ENCODE results near the gene ISOC1.

ISOC1 gene

DNA sequence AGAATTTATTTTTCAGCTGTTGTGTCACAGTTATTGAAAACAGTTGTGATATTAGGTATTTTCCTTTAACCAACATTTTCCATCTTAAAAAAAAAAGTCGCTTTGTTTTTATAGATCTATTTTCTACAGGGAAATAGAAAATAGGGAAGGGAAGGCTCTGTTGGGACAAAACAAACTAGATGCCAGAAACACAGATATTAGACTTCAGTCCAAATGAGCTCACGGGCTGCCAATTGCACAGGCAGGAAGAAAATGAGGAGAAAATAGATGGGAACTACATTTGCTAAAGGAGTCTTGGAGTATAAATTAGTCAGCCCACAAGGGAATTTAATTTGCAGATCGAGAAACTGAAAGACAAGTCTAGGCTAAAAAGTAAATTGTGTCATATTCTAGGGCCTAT is 21.4 kb upstream of the ISOC1 start:
- Histone ChIP-seq H3K4ac (ENCODE audit: low read length) (no peak overlapping the region), H3K9ac (ENCODE audit: low read depth, low read length, poor library complexity) (no peak overlapping the region), H2AFZ (ENCODE audit: low read length) (no peak overlapping the region), H3K18ac (ENCODE audit: low read length) (no peak overlapping the region), H2BK5ac (ENCODE audit: low read length) (no peak overlapping the region), H2BK15ac (ENCODE audit: low read length) (no peak overlapping the region), H4K8ac (ENCODE audit: low read depth, low read length) (no peak overlapping the region), H3K79me1 (ENCODE audit: low read depth, low read length) (no peaks in the 10 kb centered on the region), H3K4me3 (ENCODE audit: low read length in 2 of 2) (no peak overlapping the region), H3K4me2 (ENCODE audit: insufficient read depth, low read length, poor library complexity, severe bottlenecking) (no peak overlapping the region), H3K14ac (ENCODE audit: low read length) (no peak overlapping the region), H4K91ac (ENCODE audit: low read depth, low read length, poor library complexity) (no peak overlapping the region), H3K9me3 (replicated peaks in 1 of 2; ENCODE audit: control insufficient read depth in 2 of 2, insufficient read depth in 1 of 2, low read depth in 1 of 2, low read length in 2 of 2) (no peaks in the 10 kb centered on the region), H2BK12ac (ENCODE audit: low read length) (no peak overlapping the region), H3K27me3 (ENCODE audit: control insufficient read depth in 3 of 3, insufficient read depth in 3 of 3, low read depth in 1 of 3, low read length in 3 of 3) (peaks cover 0 to 6% (median 0%) of the 10 kb centered on the region in 3 experiments), H2AK5ac (ENCODE audit: low read depth, low read length) (no peak overlapping the region), H2BK120ac (ENCODE audit: low read depth, low read length) (no peak overlapping the region), H3K4me1 (ENCODE audit: control insufficient read depth in 2 of 2, insufficient read depth in 1 of 2, low read depth in 1 of 2, low read length in 2 of 2) (peaks cover 0 to 2% of the 10 kb centered on the region in 2 donors), H3K23ac (ENCODE audit: low read depth, low read length, poor library complexity) (no peak overlapping the region), H3K27ac (replicated peaks; ENCODE audit: low read length) (no peak overlapping the region), H3K36me3 (replicated peaks in 1 of 2; ENCODE audit: control insufficient read depth in 2 of 2, insufficient read depth in 2 of 2, low read length in 2 of 2) (no peaks in the 10 kb centered on the region)
- WGBS, 2 donors (ENCODE audit: extremely low coverage in 2 of 2, insufficient read length in 2 of 2, insufficient replicate concordance in 1 of 2) = no CpG with 5 or more reads among the region's 3 CpGs
- no peak for DNase-seq (ENCODE audit: low spot score)

GRCh38 chr5:129074903-129075302 is 19.6 kb upstream of the ISOC1 start:
- no peaks in the 10 kb centered on the region for H3K9me3 ChIP-seq (replicated peaks in 1 of 2; ENCODE audit: control insufficient read depth in 2 of 2, insufficient read depth in 1 of 2, low read depth in 1 of 2, low read length in 2 of 2)
- H2AK5ac ChIP-seq (ENCODE audit: low read depth, low read length) = no peak overlapping the region
- H3K4ac ChIP-seq (ENCODE audit: low read length) = no peak overlapping the region
- no peak overlapping the region for H2BK5ac ChIP-seq (ENCODE audit: low read length)
- H4K91ac ChIP-seq (ENCODE audit: low read depth, low read length, poor library complexity) = no peak overlapping the region
- WGBS, 2 donors (ENCODE audit: extremely low coverage in 2 of 2, insufficient read length in 2 of 2, insufficient replicate concordance in 1 of 2) = no CpG with 5 or more reads among the region's 4 CpGs
- no peaks in the 10 kb centered on the region for H3K36me3 ChIP-seq (replicated peaks in 1 of 2; ENCODE audit: control insufficient read depth in 2 of 2, insufficient read depth in 2 of 2, low read length in 2 of 2)
- H3K23ac ChIP-seq (ENCODE audit: low read depth, low read length, poor library complexity) = no peak overlapping the region
- H3K4me2 ChIP-seq (ENCODE audit: insufficient read depth, low read length, poor library complexity, severe bottlenecking) = no peak overlapping the region
- H3K9ac ChIP-seq (ENCODE audit: low read depth, low read length, poor library complexity) = no peak overlapping the region
- no peak overlapping the region for H3K18ac ChIP-seq (ENCODE audit: low read length)
- H2BK15ac ChIP-seq (ENCODE audit: low read length) = no peak overlapping the region
- H3K14ac ChIP-seq (ENCODE audit: low read length) = no peak overlapping the region
- no peak overlapping the region for H2BK12ac ChIP-seq (ENCODE audit: low read length)
- H3K4me3 ChIP-seq (ENCODE audit: low read length in 2 of 2) = no peak overlapping the region
- H2BK120ac ChIP-seq (ENCODE audit: low read depth, low read length) = no peak overlapping the region
- H3K27me3 ChIP-seq (ENCODE audit: control insufficient read depth in 3 of 3, insufficient read depth in 3 of 3, low read depth in 1 of 3, low read length in 3 of 3) = no peaks in the 10 kb centered on the region
- no peak overlapping the region for H2AFZ ChIP-seq (ENCODE audit: low read length)
- H4K8ac ChIP-seq (ENCODE audit: low read depth, low read length) = no peak overlapping the region
- H3K79me1 ChIP-seq (ENCODE audit: low read depth, low read length) = no peaks in the 10 kb centered on the region
- DNase-seq (ENCODE audit: low spot score) = no peak
- H3K27ac ChIP-seq (replicated peaks; ENCODE audit: low read length) = no peak overlapping the region
- H3K4me1 ChIP-seq (ENCODE audit: control insufficient read depth in 2 of 2, insufficient read depth in 1 of 2, low read depth in 1 of 2, low read length in 2 of 2) = peaks cover 0 to 2% of the 10 kb centered on the region in 2 donors

- no peak overlapping the region for H2AFZ ChIP-seq (ENCODE audit: low read length)
- H3K36me3 ChIP-seq (replicated peaks in 1 of 2; ENCODE audit: control insufficient read depth in 2 of 2, insufficient read depth in 2 of 2, low read length in 2 of 2) = no peaks in the 10 kb centered on the region
- no peaks in the 10 kb centered on the region for H3K27me3 ChIP-seq (ENCODE audit: control insufficient read depth in 3 of 3, insufficient read depth in 3 of 3, low read depth in 1 of 3, low read length in 3 of 3)
- no peaks in the 10 kb centered on the region for H3K79me1 ChIP-seq (ENCODE audit: low read depth, low read length)
- no peak overlapping the region for H3K9ac ChIP-seq (ENCODE audit: low read depth, low read length, poor library complexity)
- H3K9me3 ChIP-seq (replicated peaks in 1 of 2; ENCODE audit: control insufficient read depth in 2 of 2, insufficient read depth in 1 of 2, low read depth in 1 of 2, low read length in 2 of 2) = no peaks in the 10 kb centered on the region
- no peak for DNase-seq (ENCODE audit: low spot score)
- no peak overlapping the region for H4K8ac ChIP-seq (ENCODE audit: low read depth, low read length)
- no peak overlapping the region for H3K4me2 ChIP-seq (ENCODE audit: insufficient read depth, low read length, poor library complexity, severe bottlenecking)
- no peak overlapping the region for H3K27ac ChIP-seq (replicated peaks; ENCODE audit: low read length)
- H3K18ac ChIP-seq (ENCODE audit: low read length) = no peak overlapping the region
- H2AK5ac ChIP-seq (ENCODE audit: low read depth, low read length) = no peak overlapping the region
- no peak overlapping the region for H3K23ac ChIP-seq (ENCODE audit: low read depth, low read length, poor library complexity)
- no peak overlapping the region for H2BK120ac ChIP-seq (ENCODE audit: low read depth, low read length)
- no peak overlapping the region for H3K14ac ChIP-seq (ENCODE audit: low read length)
- H3K4me1 ChIP-seq (ENCODE audit: control insufficient read depth in 2 of 2, insufficient read depth in 1 of 2, low read depth in 1 of 2, low read length in 2 of 2) = no peaks in the 10 kb centered on the region
- no CpG with 5 or more reads among the region's 3 CpGs for WGBS, 2 donors (ENCODE audit: extremely low coverage in 2 of 2, insufficient read length in 2 of 2, insufficient replicate concordance in 1 of 2)
- no peak overlapping the region for H2BK12ac ChIP-seq (ENCODE audit: low read length)
- H3K4me3 ChIP-seq (ENCODE audit: low read length in 2 of 2) = no peak overlapping the region
- H4K91ac ChIP-seq (ENCODE audit: low read depth, low read length, poor library complexity) = no peak overlapping the region
- no peak overlapping the region for H2BK15ac ChIP-seq (ENCODE audit: low read length)
- H2BK5ac ChIP-seq (ENCODE audit: low read length) = no peak overlapping the region
- no peak overlapping the region for H3K4ac ChIP-seq (ENCODE audit: low read length)
These were observed 17.0 kb upstream of the ISOC1 start for GRCh38 chr5:129077433-129078075.

- no peak overlapping the region for H3K14ac ChIP-seq (ENCODE audit: low read length)
These were observed 16.3 kb upstream of the ISOC1 start for GRCh38 chr5:129078247-129078646.

More at GRCh38 chr5:129078247-129078646, 16.3 kb upstream of the ISOC1 start:
- H2BK120ac ChIP-seq (ENCODE audit: low read depth, low read length) = no peak overlapping the region
- WGBS, 2 donors (ENCODE audit: extremely low coverage in 2 of 2, insufficient read length in 2 of 2, insufficient replicate concordance in 1 of 2) = no CpG with 5 or more reads among the region's 1 CpG
- H2BK5ac ChIP-seq (ENCODE audit: low read length) = no peak overlapping the region
- no peaks in the 10 kb centered on the region for H3K36me3 ChIP-seq (replicated peaks in 1 of 2; ENCODE audit: control insufficient read depth in 2 of 2, insufficient read depth in 2 of 2, low read length in 2 of 2)
- no peak overlapping the region for H4K8ac ChIP-seq (ENCODE audit: low read depth, low read length)
- H2AFZ ChIP-seq (ENCODE audit: low read length) = no peak overlapping the region
- H3K4ac ChIP-seq (ENCODE audit: low read length) = no peak overlapping the region
- H3K23ac ChIP-seq (ENCODE audit: low read depth, low read length, poor library complexity) = no peak overlapping the region
- no peak overlapping the region for H3K4me2 ChIP-seq (ENCODE audit: insufficient read depth, low read length, poor library complexity, severe bottlenecking)
- H3K79me1 ChIP-seq (ENCODE audit: low read depth, low read length) = no peaks in the 10 kb centered on the region
- no peaks in the 10 kb centered on the region for H3K9me3 ChIP-seq (replicated peaks in 1 of 2; ENCODE audit: control insufficient read depth in 2 of 2, insufficient read depth in 1 of 2, low read depth in 1 of 2, low read length in 2 of 2)
- no peak overlapping the region for H4K91ac ChIP-seq (ENCODE audit: low read depth, low read length, poor library complexity)
- H3K18ac ChIP-seq (ENCODE audit: low read length) = no peak overlapping the region
- H3K9ac ChIP-seq (ENCODE audit: low read depth, low read length, poor library complexity) = no peak overlapping the region
- DNase-seq (ENCODE audit: low spot score) = no peak
- H3K27me3 ChIP-seq (ENCODE audit: control insufficient read depth in 3 of 3, insufficient read depth in 3 of 3, low read depth in 1 of 3, low read length in 3 of 3) = no peaks in the 10 kb centered on the region
- H3K27ac ChIP-seq (replicated peaks; ENCODE audit: low read length) = no peak overlapping the region
- H2BK15ac ChIP-seq (ENCODE audit: low read length) = no peak overlapping the region
- no peaks in the 10 kb centered on the region for H3K4me1 ChIP-seq (ENCODE audit: control insufficient read depth in 2 of 2, insufficient read depth in 1 of 2, low read depth in 1 of 2, low read length in 2 of 2)
- H2BK12ac ChIP-seq (ENCODE audit: low read length) = no peak overlapping the region
- H3K4me3 ChIP-seq (ENCODE audit: low read length in 2 of 2) = no peak overlapping the region
- no peak overlapping the region for H2AK5ac ChIP-seq (ENCODE audit: low read depth, low read length)

All from neuronal stem cell (in vitro differentiated cells).